ENCODE results near the gene EIF4ENIF1.
"Not testable (repeated sequence)": the region's sequence is repeated elsewhere in the genome, so short reads cannot be mapped to it uniquely, and the experiment has no call there.

Gene EIF4ENIF1, protein sequence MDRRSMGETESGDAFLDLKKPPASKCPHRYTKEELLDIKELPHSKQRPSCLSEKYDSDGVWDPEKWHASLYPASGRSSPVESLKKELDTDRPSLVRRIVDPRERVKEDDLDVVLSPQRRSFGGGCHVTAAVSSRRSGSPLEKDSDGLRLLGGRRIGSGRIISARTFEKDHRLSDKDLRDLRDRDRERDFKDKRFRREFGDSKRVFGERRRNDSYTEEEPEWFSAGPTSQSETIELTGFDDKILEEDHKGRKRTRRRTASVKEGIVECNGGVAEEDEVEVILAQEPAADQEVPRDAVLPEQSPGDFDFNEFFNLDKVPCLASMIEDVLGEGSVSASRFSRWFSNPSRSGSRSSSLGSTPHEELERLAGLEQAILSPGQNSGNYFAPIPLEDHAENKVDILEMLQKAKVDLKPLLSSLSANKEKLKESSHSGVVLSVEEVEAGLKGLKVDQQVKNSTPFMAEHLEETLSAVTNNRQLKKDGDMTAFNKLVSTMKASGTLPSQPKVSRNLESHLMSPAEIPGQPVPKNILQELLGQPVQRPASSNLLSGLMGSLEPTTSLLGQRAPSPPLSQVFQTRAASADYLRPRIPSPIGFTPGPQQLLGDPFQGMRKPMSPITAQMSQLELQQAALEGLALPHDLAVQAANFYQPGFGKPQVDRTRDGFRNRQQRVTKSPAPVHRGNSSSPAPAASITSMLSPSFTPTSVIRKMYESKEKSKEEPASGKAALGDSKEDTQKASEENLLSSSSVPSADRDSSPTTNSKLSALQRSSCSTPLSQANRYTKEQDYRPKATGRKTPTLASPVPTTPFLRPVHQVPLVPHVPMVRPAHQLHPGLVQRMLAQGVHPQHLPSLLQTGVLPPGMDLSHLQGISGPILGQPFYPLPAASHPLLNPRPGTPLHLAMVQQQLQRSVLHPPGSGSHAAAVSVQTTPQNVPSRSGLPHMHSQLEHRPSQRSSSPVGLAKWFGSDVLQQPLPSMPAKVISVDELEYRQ

DNA sequence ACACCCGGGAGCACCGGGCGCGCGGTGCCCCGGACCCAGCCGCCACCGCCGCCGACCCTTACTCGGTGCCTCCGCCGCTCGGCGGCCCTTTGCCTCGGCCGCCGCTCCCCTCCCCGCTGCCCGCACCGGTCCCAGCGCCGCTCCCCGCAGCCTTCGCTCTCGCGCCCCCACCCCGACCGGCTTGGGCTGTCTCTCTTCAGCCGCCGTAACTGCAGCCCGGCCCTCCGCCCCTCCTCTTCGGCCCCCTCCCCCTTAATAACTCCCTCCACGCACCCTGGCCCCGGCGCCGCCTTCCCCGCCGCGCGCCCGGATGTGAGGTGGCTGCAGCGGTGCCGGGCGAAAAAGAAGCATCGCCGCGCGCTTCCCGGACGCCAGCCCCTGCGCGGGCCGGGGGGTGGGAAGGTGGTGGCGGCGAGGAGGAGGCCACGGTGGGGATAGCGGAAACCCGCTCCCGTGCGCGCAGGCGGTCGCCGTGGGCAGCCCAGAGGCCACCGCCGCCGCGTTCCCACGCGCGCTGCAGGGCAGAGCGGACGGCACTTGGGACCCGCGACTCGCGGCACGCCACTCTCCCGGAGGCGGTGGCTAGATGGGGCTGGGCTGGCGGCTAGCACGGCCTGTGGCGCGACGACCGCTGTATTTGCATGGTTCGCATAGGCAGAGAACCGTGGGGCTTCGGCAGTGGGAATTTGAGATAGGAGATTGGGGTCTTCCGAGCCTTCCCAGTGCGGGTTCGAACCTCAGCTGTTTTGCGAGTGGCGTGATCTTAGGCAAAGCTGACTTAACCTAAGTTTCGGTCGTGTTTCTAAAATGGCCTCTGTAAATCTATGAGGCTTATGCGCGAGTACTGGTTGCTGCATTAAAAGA lies at the start of gene EIF4ENIF1:
Gene EIF4ENIF1, minus strand, starts transcription at position 211 of the 864 bp plus-strand sequence. CDS start 1,124 bp downstream, outside the sequence.
- peak; percentile 36 for DNase-seq (ENCODE audit: low read depth)

DNA sequence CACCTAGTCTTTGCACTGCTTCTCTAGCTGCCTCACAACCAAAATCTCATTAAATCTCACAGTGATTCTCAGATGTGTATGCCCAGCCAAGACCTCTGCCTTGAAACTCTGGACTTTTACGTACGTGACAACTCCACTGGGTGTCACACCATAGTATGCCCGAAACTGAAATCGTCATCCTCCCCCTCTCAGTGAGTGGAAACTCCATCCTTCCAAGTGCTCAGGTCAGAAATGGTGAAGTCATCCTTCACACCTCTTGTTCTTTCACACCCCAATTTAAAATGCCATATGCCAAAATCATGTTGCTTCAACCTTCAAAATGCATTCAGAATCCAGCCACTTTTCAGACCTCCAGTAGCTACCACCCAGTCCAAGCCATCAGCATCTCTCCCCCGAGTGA lies 49.2 kb upstream of the EIF4ENIF1 start:
- no peak for DNase-seq (ENCODE audit: low read depth)

DNA sequence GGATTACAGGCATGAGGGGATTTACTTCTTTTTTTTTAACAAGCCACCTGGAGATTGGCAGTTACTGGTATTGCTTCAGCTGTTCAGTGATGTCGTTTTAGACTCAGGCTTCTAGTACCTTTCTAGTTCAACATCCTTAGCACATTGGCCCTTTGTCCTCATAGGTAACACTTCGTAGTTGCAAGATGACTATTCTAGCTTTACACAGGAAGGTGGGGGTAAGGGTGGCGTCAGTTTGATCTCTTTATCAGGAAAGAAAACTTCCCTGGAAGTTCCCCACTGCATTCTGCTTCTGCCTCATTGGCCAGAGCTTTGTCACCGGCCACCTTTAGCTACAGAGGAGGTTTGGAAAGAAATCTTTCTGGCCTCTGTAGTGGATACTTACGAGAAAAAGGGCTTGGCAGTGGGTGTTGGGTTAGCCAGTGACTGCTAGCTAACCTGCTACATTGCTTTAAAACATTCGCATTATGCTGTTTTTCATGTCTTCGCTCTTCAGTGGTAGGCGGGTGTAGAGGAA lies 47.4 kb upstream of the EIF4ENIF1 start:
- no peak for DNase-seq (ENCODE audit: low read depth)

DNA sequence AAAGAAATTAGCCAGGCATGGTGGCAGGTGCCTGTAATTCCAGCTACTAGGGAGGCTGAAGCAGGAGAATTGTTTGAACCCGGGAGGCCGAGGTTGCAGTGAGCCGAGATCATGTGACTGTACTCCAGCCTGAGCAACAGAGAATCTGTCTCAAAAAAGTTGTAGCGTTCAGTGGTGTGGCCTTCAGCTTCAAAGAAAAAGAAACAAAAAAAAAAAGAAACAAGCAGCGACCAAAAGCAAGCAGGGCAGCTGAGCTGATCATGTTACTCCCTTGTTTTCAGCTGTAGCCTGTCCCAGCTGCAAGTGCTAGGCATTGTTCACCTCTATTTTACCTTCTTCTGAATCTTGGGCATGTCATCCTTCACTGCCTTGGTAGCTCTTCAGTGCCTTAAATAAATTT lies 43.7 kb upstream of the EIF4ENIF1 start:
- DNase-seq (ENCODE audit: low read depth) = no peak

DNA sequence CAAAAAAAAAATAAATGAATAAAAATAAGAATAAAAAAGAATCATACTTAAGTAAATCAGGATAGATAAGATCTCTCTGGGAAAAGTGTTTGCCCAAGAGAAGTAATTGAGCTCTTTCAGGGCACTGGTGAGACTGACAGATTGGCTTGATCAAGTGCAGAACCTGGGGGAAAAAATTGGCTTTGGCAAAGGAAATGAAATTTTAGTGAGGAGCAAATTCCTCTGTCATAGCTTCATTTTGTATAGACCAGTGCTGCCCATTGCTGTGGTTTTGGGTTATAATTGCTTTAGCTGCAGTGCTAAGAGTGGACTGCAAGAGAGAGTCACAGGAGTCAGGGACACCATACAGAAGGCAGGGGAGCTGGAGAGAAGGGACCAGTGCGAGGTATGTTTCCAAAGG lies 42.4 kb upstream of the EIF4ENIF1 start:
- DNase-seq (ENCODE audit: low read depth) = no peak

DNA sequence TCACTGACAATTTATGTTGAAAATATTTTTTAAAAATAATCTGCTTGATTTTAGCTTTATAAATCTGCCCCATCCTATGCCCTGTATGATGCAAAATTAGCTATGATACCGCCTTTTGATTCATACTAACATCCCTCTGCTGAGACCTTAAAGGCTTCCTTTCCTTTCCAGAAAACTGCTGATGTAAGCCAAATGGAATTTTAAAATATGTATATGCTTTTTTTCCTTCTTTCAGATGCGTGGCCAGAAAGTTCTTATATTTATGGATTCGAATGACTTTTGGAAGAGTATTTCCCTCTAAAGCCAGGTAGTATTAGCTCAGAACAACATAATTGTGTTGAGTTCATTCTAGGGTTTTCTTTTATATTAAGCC lies 41.2 kb upstream of the EIF4ENIF1 start:
- DNase-seq (ENCODE audit: low read depth) = no peak

DNA sequence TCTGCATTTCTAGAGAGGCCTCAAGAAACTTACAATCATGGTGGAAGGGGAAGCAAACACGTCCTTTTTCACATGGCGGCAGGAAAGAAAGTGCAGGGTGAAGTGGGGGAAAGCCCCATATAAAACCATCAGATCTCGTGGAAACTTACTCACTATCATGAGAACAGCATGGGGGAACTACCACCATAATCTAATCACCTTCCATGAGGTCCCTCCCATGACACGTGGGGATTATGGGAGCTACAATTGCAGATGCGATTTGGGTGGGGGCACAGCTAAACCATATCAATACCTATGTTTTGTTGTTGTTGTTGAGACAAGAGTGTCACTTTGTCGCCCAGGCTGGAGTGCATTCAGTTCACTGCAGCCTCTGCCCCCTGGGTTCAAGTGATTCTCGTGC lies 36.6 kb upstream of the EIF4ENIF1 start:
- no peak for DNase-seq (ENCODE audit: low read depth)

DNA sequence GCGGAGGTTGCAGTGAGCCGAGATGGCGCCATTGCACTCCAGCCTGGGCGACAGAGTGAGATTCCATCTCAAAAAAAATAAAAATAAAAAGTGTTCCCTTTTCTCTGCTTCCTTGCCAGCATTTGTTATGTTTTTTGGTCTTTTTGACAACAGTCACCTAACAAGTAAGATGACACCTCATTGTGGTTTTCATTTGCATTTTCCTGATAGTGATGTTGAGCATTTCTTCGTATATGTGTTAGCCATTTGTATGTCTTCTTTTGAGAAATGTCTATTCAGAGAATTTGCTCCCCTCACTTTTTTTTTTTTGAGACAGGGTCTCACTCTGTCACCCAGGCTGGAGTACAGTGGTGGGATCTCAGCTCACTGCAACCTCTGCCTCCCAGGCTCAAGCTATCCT lies 34.5 kb upstream of the EIF4ENIF1 start:
- not testable (repeated sequence) for DNase-seq (ENCODE audit: low read depth)

DNA sequence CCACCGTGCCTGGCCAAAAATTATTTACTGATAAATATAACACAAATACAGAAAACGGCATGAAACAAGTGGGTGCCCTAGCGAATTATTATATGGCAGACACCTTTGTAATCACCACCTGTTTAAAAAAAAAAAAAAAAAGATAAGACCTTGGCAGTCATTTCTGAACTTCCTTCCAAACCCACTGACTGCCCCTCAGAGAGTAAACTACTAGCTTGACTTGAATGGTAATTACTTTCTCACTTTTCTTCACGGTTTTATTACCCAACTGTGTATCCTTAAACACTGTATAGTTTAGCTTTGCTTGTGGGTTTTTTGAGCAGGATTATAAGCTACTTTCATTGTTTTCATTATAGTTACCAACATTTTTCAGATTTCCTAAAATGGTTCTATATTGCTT lies 30.4 kb upstream of the EIF4ENIF1 start:
- DNase-seq (ENCODE audit: low read depth) = no peak

DNA sequence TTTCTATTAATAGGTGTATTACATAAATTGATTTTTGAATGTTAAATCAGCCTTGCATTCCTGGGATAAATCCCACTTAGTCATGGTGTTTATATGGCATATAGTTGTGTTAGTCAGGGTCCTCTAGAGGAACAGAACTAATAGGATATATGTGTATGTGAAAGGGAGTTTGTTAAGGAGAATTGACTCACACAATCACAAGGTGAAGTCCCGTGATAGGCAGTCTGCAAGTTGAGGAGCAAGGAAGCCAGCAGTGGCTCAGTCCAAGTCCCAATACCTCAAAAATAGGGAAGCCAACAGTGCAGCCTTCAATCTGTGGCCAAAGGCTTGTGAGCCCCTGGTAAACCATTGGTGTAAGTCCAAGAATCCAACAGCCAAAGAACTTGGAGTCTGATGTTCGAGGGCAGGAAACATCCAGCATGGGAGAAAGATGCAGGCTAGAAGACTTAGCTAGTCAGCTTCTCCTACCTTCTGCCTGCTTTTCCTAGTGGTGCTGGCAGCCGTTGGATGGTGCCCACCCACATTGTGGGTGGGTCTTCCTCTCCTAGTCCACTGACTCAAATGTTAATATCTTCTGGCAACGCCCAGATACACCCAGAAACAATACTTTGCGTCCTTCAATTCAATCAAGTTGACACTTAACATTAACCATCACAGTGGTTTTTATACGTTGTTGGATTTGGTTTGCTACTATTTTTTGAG lies 19.6 kb upstream of the EIF4ENIF1 start:
- DNase-seq (ENCODE audit: low read depth) = no peak

DNA sequence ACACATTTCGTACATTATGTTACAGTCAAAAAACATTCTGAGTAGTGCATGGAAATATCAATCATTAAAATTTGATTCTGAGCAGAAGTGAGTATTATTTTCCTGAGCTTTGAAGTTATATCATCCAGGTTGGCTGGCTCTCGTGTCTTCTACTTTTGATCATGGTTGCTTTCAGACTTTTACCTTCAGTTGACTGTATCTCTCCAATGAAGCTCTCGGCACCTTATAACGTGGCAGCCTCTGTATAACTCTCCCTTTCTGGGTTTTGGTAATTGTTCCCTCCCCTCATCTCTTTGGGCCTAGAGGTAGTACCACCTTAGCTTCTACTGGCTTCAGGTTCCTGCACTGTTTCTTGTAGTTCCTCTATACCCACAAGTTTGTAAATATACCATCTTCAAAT lies 18.9 kb upstream of the EIF4ENIF1 start:
- DNase-seq (ENCODE audit: low read depth) = no peak

DNA sequence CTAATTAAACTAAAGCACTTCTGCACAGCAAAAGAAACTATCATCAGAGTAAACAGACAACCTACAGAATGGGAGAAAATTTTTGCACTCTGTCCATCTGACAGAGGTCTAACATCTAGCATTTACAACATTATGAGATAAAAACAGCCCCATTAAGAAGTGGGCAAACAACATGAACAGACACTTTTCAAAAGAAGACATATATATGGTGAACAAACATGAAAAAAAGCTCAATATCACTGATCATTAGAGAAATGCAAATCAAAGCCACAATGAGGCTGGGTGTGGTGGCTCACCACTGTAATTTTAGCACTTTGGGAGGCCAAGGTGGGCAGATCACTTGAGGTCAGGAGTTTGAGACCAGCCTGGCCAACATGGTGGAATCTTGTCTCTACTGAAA lies 17.9 kb upstream of the EIF4ENIF1 start:
- not testable (repeated sequence) for DNase-seq (ENCODE audit: low read depth)

DNA sequence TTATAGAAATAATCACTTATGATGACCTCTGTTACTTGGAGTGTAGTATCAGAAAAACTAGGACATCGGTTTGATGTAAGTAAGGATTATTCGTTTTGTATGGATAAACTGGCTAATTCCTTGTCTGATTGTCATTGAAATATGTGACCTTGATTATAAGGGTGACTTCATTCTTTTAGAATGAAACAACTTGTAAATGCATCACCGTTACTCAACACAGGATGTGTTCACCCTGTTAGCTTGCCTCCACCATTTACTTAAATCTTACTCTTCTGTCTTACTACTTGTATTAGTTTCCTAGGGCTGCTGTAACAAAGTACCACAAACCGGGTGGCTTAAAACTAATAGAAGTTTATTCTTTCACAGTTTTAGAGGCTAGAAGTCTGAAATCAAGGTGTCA lies 14.6 kb upstream of the EIF4ENIF1 start:
- no peak for DNase-seq (ENCODE audit: low read depth)

DNA sequence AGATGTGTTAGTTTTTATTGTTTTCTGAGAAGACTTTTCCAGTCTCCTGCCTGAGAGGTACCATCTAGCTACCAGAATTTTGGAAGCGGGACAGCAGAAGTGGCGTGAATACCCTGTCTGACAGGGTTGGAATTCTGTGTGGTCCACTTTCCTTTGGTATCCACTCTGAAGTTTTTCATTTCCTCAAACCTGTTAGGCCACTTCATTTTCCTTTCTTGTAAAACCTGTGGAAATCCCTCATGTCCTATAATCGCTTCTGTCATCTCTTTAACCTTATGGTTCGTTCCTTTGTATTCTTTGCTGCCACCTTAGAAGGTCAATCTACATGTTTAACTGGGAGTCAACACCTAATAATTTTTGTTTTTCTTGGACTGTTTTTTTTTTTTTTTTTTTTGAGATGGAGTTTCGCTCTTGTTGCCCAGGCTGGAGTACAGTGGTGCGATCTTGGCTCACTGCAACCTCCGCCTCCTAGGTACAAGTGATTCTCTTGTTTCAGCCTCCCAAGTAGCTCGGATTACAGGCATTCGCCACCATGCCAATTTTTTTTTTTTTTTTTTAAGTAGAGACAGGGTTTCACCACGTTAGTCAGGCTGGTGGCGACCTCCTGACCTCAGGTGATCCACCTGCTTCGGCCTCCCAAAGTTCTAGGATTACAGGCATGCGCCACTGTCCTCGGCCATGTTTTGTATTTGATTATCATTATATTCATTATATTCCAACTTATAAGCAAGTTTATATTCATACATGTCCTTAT lies 13.7 kb upstream of the EIF4ENIF1 start:
- no peak for DNase-seq (ENCODE audit: low read depth)

DNA sequence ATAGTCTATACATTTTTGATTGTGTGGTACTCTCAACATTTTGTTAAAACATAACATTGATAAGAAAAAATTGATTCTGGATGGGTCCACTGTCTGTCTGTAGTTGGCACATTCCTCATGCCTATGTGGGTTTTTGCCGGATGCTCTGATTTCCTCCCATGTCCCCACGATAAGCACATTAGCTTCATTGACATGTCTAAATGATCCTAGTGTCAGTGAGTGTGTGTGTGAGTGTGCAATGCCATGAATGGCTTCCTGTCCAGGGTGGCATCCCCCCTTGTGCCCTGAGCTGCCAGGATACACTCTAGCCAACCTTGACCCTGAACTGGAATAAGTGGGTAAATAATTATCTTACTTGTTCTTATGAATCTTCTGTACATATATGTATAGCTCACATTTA lies 12.1 kb upstream of the EIF4ENIF1 start:
- DNase-seq (ENCODE audit: low read depth) = no peak

DNA sequence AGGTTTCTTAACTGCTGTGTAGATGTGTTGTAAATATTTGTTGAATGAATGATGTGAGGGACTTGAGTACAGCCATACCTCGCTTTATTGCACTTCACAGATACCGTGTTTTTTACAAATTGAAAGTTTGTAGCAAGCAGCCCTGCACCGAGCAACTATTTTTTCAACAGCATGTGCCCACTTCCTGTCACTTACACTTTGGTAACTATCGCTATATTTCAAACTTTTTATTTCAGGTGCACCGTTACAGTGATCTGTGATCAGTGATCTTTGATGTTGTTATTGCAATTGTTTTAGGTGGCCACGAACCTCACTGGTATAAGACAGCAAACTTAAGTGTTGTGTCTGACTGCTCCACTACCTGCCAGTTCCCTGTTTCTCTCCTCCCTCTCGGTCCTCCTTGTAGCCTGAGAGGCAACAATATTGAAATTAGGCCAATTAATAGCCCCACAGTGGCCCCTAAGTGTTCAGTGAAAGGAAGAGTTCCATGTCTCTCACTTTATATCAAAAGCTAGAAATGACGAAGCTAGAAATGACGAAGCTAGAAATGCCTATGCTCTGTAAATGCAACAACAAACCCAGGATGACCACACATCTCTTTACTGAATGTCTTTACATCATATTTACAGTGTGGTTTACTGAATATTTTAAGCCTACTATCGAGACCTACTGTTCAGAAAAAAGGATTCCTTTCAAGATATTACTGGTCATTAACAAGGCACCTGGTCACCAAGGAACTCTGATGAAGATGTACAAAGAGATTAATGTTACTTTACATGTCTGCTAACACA lies 7.7 kb upstream of the EIF4ENIF1 start:
- no peak for DNase-seq (ENCODE audit: low read depth)

DNA sequence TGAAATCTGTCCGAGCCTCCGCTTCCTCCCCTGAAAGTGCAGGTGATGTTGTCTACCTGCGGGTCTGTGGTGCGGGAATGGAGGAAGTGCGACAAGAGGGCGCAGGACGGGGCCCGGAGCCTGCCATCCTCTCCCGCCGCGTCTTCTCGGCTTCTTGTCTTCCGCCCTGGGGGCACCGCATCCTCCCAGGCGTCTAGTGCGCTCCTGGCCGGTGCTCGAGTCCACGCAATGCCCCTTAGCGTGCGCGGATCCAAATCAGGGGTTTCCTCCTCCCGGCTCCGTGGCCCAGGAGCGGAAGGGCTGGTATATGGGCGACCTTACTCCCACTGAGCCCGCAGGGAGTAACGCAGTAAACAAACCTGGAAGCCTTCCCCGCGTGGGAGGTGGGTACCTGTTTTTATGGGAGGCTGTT lies 7.1 kb upstream of the EIF4ENIF1 start:
- no peak for DNase-seq (ENCODE audit: low read depth)

DNA sequence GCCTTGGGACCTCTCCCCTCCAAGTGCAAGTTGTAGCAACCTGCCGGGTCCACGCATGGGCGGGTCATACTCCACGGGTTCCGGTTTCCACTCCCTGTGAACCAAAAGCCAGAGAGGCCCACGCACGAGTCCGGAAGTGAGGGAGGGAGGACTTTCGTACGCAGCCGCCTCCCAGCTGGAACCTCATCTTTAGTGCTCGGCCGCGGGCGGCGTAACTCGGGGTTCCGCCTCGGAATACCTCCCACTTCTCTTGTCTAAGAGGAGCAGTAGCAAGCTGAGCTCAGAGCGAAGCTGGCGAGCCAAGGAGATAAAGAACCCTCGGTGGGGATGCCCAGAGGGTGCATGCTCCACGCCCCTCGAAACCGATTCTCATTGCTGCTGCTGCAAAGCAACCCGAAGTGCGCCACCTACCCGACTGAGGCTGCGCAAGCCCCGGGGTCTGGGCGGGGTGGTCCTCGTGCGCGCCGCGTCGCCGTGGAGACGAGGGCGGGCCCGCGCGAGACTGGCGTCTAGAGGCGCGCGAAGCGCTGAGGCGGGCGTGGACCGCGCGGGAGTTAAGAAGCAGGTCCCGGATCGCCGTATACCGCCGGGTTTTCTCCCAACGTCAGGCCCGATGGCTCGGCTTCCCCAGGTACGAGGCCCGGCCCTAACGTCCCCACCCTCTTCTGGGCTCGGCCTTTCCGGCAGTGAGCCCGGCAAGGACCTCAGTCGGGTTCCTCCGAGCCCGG lies 6.5 kb upstream of the EIF4ENIF1 start, which contains the start of gene SFI1:
Gene SFI1, plus strand, starts transcription at position 530 of the 728 bp plus-strand sequence. CDS start 11,749 bp downstream, outside the sequence.
- peak; percentile 47 for DNase-seq (ENCODE audit: low read depth)

DNA sequence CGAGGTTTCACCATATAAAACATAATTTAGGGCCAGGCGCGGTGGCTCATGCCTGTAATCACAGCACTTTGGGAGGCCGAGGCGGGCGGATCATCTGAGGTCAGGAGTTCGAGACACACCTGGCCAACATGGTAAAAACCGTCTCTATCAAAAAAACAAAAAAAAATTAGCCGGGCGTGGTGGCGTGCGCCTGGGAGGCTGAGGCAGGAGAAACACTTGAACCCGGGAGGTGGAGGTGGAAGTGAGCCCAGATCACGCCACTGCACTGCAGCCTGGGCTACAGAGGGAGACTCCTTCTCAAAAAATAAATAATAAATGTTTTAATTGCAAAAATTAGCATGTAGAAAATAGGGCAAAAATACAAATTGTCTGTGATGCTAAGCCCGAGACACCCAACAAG lies 5.7 kb upstream of the EIF4ENIF1 start:
- no peak for DNase-seq (ENCODE audit: low read depth)

Measured in HS-5 (cell line).